Astrocyte (in vitro differentiated cells and primary cell): Measurements from ENCODE around the gene PCDHA10. TPM values are rescaled to one million over a fixed set of nuclear protein-coding genes. Genes with fewer than 3 reads are reported as not detected.
"Not testable (repeated sequence)": the region's sequence is repeated elsewhere in the genome, so short reads cannot be mapped to it uniquely, and the experiment has no call there.

Experiments
- DNase-seq: peaks from one replicate; pipeline ENCODE4 v3.0.0-alpha.2; 2010; ENCODE audit warnings: low read depth
- FAIRE-seq: peaks from 2 replicates; lab custom pipeline; 2011; peaks lifted over from hg19 to GRCh38; lab: Jason Lieb, UNC
- H2AFZ ChIP-seq: 2 replicates; pipeline ENCODE4 v1.6.0; 2012; ENCODE audit warnings: low read depth, low read length, inconsistent platforms
- H3K27ac ChIP-seq: 2 replicates; pipeline ENCODE4 v1.5.1; 2011; ENCODE audit warnings: low read depth, low read length, inconsistent platforms
- H3K27me3 ChIP-seq: 2 replicates; pipeline ENCODE4 v1.6.0; 2011; ENCODE audit warnings: low read length, inconsistent platforms; ENCODE audit not compliant: insufficient read depth
- H3K36me3 ChIP-seq: 2 replicates; pipeline ENCODE4 v1.5.1; 2011; ENCODE audit warnings: low read length, inconsistent platforms; ENCODE audit not compliant: insufficient read depth
- H3K4me1 ChIP-seq: 2 replicates; pipeline ENCODE4 v1.5.1; 2011; ENCODE audit warnings: low read length, inconsistent platforms; ENCODE audit not compliant: insufficient read depth
- H3K4me2 ChIP-seq: 2 replicates; pipeline ENCODE4 v1.6.0; 2012; ENCODE audit warnings: low read length, inconsistent platforms
- H3K4me3 ChIP-seq: 2 replicates; pipeline ENCODE4 v1.5.1; 2011; ENCODE audit warnings: low read depth, mild to moderate bottlenecking, low read length, inconsistent platforms; ENCODE audit not compliant: insufficient read depth
- H3K79me2 ChIP-seq: 2 replicates; pipeline ENCODE4 v1.6.0; 2012; ENCODE audit warnings: mild to moderate bottlenecking, low read length, inconsistent platforms; ENCODE audit not compliant: insufficient read depth
- H3K9ac ChIP-seq: 2 replicates; pipeline ENCODE4 v1.6.0; 2012; ENCODE audit warnings: mild to moderate bottlenecking, low read length, inconsistent platforms
- H3K9me3 ChIP-seq: 2 replicates; pipeline ENCODE4 v1.5.1; 2012; ENCODE audit warnings: low read depth, mild to moderate bottlenecking, low read length, inconsistent platforms; ENCODE audit not compliant: insufficient read depth
- H4K20me1 ChIP-seq: 2 replicates; pipeline ENCODE4 v1.6.0; 2012; ENCODE audit warnings: low read length, inconsistent platforms; ENCODE audit not compliant: insufficient read depth
- H3K27ac Mint-ChIP-seq: one replicate; pipeline ENCODE4 v1.8.0; 2021; ENCODE audit warnings: mild to moderate bottlenecking, mixed read lengths; ENCODE audit not compliant: unreplicated experiment
- H3K27me3 Mint-ChIP-seq: one replicate; pipeline ENCODE4 v1.8.0; 2021; ENCODE audit warnings: low read depth, mixed read lengths; ENCODE audit not compliant: unreplicated experiment
- H3K36me3 Mint-ChIP-seq: one replicate; pipeline ENCODE4 v1.8.0; 2021; ENCODE audit warnings: low read depth, mixed read lengths; ENCODE audit not compliant: unreplicated experiment
- H3K4me1 Mint-ChIP-seq: one replicate; pipeline ENCODE4 v1.8.0; 2021; ENCODE audit warnings: low read depth, mixed read lengths; ENCODE audit not compliant: unreplicated experiment
- H3K4me3 Mint-ChIP-seq: one replicate; pipeline ENCODE4 v1.8.0; 2021; ENCODE audit warnings: mild to moderate bottlenecking, moderate library complexity, mixed read lengths; ENCODE audit not compliant: unreplicated experiment
- H3K9me3 Mint-ChIP-seq: one replicate; pipeline ENCODE4 v1.8.0; 2021; ENCODE audit warnings: mild to moderate bottlenecking, mixed read lengths; ENCODE audit not compliant: unreplicated experiment
- EZH2 ChIP-seq: IDR thresholded peaks from 2 replicates; pipeline ENCODE4 v1.6.1; 2012; ENCODE audit warnings: mild to moderate bottlenecking, low read length, inconsistent platforms; ENCODE audit not compliant: insufficient read depth
- total RNA-seq: library from RNA; stranded (reverse); gene quantifications from 2 replicates; pipeline ENCODE4 v1.2.1, GENCODE V29; 2021
- TF ChIP-seq, protein P1 (sequence below): IDR thresholded peaks from 2 replicates; pipeline ENCODE4 v1.5.1; 2011; ENCODE audit warnings: low read depth, mild to moderate bottlenecking, inconsistent platforms, low read length, moderate library complexity; ENCODE audit not compliant: insufficient read depth

The PCDHA10 gene
- total RNA-seq, 1 donor from 2014 or later = 16.0 TPM

- Histone ChIP-seq H3K4me1 (no peaks in the 10 kb centered on the region), H2AFZ (no peak overlapping the region), H3K4me3 (no peak overlapping the region), H3K27me3 (no peaks in the 10 kb centered on the region), H3K4me2 (no peak overlapping the region), H4K20me1 (no peaks in the 10 kb centered on the region), H3K27ac (no peak overlapping the region), H3K9ac (no peak overlapping the region), H3K9me3 (peaks cover 9% of the 10 kb centered on the region), H3K36me3 (no peaks in the 10 kb centered on the region), H3K79me2 (no peaks in the 10 kb centered on the region)
- Mint-ChIP-seq H3K9me3 (no peaks in the 10 kb centered on the region), H3K27me3 (no peaks in the 10 kb centered on the region), H3K4me1 (no peaks in the 10 kb centered on the region), H3K27ac (no peak overlapping the region), H3K4me3 (no peak overlapping the region), H3K36me3 (peaks cover 8% of the 10 kb centered on the region)
- FAIRE-seq = no peak
- DNase-seq = no peak
- TF ChIP-seq, protein P1, sequence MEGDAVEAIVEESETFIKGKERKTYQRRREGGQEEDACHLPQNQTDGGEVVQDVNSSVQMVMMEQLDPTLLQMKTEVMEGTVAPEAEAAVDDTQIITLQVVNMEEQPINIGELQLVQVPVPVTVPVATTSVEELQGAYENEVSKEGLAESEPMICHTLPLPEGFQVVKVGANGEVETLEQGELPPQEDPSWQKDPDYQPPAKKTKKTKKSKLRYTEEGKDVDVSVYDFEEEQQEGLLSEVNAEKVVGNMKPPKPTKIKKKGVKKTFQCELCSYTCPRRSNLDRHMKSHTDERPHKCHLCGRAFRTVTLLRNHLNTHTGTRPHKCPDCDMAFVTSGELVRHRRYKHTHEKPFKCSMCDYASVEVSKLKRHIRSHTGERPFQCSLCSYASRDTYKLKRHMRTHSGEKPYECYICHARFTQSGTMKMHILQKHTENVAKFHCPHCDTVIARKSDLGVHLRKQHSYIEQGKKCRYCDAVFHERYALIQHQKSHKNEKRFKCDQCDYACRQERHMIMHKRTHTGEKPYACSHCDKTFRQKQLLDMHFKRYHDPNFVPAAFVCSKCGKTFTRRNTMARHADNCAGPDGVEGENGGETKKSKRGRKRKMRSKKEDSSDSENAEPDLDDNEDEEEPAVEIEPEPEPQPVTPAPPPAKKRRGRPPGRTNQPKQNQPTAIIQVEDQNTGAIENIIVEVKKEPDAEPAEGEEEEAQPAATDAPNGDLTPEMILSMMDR = no peak
- no peak for TF ChIP-seq EZH2
These were observed 33.4 kb upstream of the PCDHA10 start for GRCh38 chr5:140822281-140822629.

GRCh38 chr5:140822969-140823368, 32.7 kb upstream of the PCDHA10 start:
- H3K4me1 Mint-ChIP-seq, H3K4me3 Mint-ChIP-seq, H3K27ac Mint-ChIP-seq, H3K79me2 ChIP-seq, H4K20me1 ChIP-seq, H3K9me3 Mint-ChIP-seq, H2AFZ ChIP-seq, H3K27me3 Mint-ChIP-seq, H3K9ac ChIP-seq, DNase-seq, H3K27ac ChIP-seq, H3K4me1 ChIP-seq, H3K4me3 ChIP-seq, H3K36me3 ChIP-seq, H3K4me2 ChIP-seq, FAIRE-seq, H3K27me3 ChIP-seq: not testable (repeated sequence)
- H3K9me3 ChIP-seq = peaks cover 12% of the 10 kb centered on the region
- peaks cover 11% of the 10 kb centered on the region for H3K36me3 Mint-ChIP-seq

- Histone ChIP-seq H3K27ac (no peak overlapping the region), H3K4me3 (no peak overlapping the region), H3K79me2 (no peaks in the 10 kb centered on the region), H3K4me1 (no peaks in the 10 kb centered on the region), H3K36me3 (no peaks in the 10 kb centered on the region), H3K9me3 (peaks cover 13% of the 10 kb centered on the region), H3K27me3 (no peaks in the 10 kb centered on the region), H3K9ac (no peak overlapping the region), H4K20me1 (no peaks in the 10 kb centered on the region), H3K4me2 (no peak overlapping the region), H2AFZ (no peak overlapping the region)
- Mint-ChIP-seq H3K4me3 (no peak overlapping the region), H3K27ac (no peak overlapping the region), H3K9me3 (peaks cover 3% of the 10 kb centered on the region), H3K36me3 (peaks cover 15% of the 10 kb centered on the region), H3K27me3 (no peaks in the 10 kb centered on the region), H3K4me1 (no peaks in the 10 kb centered on the region)
- TF ChIP-seq EZH2 = no peak
- TF ChIP-seq, protein P1 = no peak
- FAIRE-seq (no peak), DNase-seq (no peak)
These were observed 32.2 kb upstream of the PCDHA10 start for GRCh38 chr5:140823475-140823874.
